Fibroblast of the aortic adventitia (primary cell): ENCODE data around the gene PRKCA. TPM values are rescaled to one million over a fixed set of nuclear protein-coding genes. Genes with fewer than 3 reads are reported as not detected.
A peak's percentile ranks its signal among the peaks of the same experiment; 100 is the strongest.

Source experiments
- DNase-seq: peaks from one replicate; pipeline ENCODE4 v3.0.0-alpha.2; 2010; ENCODE audit warnings: low read depth
- H3K4me3 ChIP-seq: 2 replicates; pipeline ENCODE4 v1.5.1; 2011; ENCODE audit warnings: low read depth, mild to moderate bottlenecking, control low read depth, low read length, moderate library complexity
- CTCF ChIP-seq: IDR thresholded peaks from 2 replicates; pipeline ENCODE4 v1.5.1; 2011; ENCODE audit warnings: mild to moderate bottlenecking, low read length, control low read depth, inconsistent platforms; ENCODE audit not compliant: insufficient read depth
- total RNA-seq: library from RNA; depleted of rRNA; stranded (reverse); fragments of >200 nt; gene quantifications from 2 replicates; pipeline ENCODE4 v1.2.3, GENCODE V29; 2012; ENCODE audit warnings: low replicate concordance

The PRKCA gene
- total RNA-seq, 1 donor: 43.7 TPM

- DNase-seq: no peak
- TF ChIP-seq CTCF: no peak
- H3K4me3 ChIP-seq: no peak overlapping the region
Observed at GRCh38 chr17:66537502-66537901, 235.1 kb downstream of the PRKCA start.

- no peak overlapping the region for H3K4me3 ChIP-seq
- no peak for DNase-seq
- no peak for TF ChIP-seq CTCF
Observed at GRCh38 chr17:66538776-66539175, 236.4 kb downstream of the PRKCA start.

GRCh38 chr17:66540131-66540781 is 237.8 kb downstream of the PRKCA start:
- peak; percentile 74 for DNase-seq
- TF ChIP-seq CTCF: no peak
- H3K4me3 ChIP-seq: no peak overlapping the region

GRCh38 chr17:66541461-66542128 is 239.2 kb downstream of the PRKCA start:
- DNase-seq: peak; percentile 56
- no peak for TF ChIP-seq CTCF
- H3K4me3 ChIP-seq: no peak overlapping the region

- no peak for TF ChIP-seq CTCF
- H3K4me3 ChIP-seq: no peak overlapping the region
- peak; percentile 74 for DNase-seq
Observed at GRCh38 chr17:66542129-66542966, 239.9 kb downstream of the PRKCA start.

GRCh38 chr17:66542967-66543520 is 240.6 kb downstream of the PRKCA start:
- no peak for TF ChIP-seq CTCF
- H3K4me3 ChIP-seq: no peak overlapping the region
- DNase-seq: peak; percentile 73
